Omental fat pad (tissue), 4 donors: ENCODE results near the gene EGLN1. TPM values are rescaled to one million over a fixed set of nuclear protein-coding genes. Genes with fewer than 3 reads are reported as not detected.

Experiments
- ATAC-seq: fragments of 150-250 bp; one replicate; pipeline ENCODE4 v1.9.1; 2016; ENCODE audit warnings: mild to moderate bottlenecking, moderate library complexity; ENCODE audit not compliant: low FRiP score
- DNase-seq: peaks from one replicate; pipeline ENCODE4 v3.0.0-alpha.2; 2019; ENCODE audit warnings: low spot score
- total RNA-seq, 4 donors: library from RNA; depleted of rRNA; stranded (reverse); fragments of >200 nt; gene quantifications; one replicate each; pipeline ENCODE4 v1.1.0, GENCODE V29; 2016
- TF ChIP-seq, protein P1 (sequence below), 3 donors: fragments of 450-650 bp; IDR thresholded peaks; one replicate each; pipeline ENCODE4 v1.5.1; 2016 to 2017; ENCODE audit warnings: antibody characterized with exemption in 3 of 3, mild to moderate bottlenecking in 3 of 3, moderate library complexity in 2 of 3

EGLN1 gene
- total RNA-seq, 4 donors from 2014 or later, result 24.6 to 48.2 (median 37.2) TPM

DNA sequence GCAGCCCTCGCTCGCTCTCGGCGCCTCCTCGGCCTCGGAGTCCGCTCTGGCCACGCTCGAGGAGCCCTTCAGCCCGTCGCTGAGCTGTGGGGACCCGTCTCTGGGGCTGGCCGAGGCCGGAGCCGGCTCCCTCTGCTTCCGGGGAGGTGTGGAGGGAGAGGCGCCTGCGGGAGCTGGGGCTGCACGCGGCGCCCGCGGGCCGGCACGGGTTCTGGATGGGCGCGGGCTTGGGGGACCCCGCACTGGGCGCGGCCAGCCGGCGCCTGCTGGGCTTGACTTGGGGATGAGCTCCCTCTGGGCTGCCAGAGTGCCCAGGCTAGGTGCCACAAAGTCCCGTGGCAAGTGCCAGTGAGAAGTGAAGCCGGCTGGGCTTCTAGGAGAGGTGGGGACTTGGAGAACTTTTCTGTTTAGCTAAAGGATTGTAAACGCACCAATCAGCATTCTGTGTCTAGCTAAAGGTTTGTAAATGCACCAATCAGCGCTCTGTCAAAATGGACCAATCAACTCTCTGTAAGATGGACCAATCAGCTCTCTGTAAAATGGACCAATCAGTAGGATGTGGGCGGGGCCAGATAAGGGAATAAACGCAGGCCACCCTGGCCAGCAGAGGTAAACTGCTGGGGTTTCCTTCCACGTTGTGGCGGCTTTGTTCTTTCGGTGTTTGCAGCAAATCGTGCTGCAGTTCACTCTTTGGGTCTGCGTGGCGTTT lies 104.6 kb downstream of the EGLN1 start:
- ATAC-seq (no peak), DNase-seq (no peak)
- TF ChIP-seq, protein P1, sequence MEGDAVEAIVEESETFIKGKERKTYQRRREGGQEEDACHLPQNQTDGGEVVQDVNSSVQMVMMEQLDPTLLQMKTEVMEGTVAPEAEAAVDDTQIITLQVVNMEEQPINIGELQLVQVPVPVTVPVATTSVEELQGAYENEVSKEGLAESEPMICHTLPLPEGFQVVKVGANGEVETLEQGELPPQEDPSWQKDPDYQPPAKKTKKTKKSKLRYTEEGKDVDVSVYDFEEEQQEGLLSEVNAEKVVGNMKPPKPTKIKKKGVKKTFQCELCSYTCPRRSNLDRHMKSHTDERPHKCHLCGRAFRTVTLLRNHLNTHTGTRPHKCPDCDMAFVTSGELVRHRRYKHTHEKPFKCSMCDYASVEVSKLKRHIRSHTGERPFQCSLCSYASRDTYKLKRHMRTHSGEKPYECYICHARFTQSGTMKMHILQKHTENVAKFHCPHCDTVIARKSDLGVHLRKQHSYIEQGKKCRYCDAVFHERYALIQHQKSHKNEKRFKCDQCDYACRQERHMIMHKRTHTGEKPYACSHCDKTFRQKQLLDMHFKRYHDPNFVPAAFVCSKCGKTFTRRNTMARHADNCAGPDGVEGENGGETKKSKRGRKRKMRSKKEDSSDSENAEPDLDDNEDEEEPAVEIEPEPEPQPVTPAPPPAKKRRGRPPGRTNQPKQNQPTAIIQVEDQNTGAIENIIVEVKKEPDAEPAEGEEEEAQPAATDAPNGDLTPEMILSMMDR (IDR thresholded peaks at IDR 0.05), result no peak

DNA sequence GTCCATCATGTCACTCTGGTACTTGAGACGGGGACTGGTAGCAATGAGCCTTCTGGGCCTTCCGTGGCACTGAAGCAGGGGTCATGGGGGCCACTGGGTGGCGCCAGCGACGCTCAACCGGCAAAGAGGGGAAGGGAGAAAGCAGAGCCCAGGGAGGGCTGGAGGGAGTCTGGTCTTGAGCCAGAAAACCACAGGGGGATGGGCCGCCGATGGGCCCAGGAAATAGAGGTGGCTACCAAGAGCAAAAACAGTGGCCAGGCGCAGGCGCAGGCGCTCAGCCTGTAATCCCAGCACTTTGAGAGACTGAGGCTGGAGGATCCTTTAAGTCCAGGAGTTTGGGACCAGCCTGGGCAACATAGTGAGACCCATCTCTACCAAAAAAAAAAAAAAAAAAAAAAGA lies 106.2 kb downstream of the EGLN1 start:
- TF ChIP-seq, protein P1 (IDR thresholded peaks at IDR 0.05), result no peak
- DNase-seq, result no peak
- ATAC-seq, result no peak

Other genes with a start within 250 kb of the EGLN1 start
- 10 to 100 TPM; 25.9 to 40.8 (median 34.2) TPM for gene GNPAT, start 181.1 kb downstream of the EGLN1 start, total RNA-seq
- 10 to 100 TPM; 12.1 to 21.0 (median 16.9) TPM for gene EXOC8, start 84.4 kb downstream of the EGLN1 start, total RNA-seq
- gene SPRTN, start 84.0 kb downstream of the EGLN1 start, total RNA-seq, result 10 to 100 TPM; 11.2 to 31.6 (median 20.9) TPM
- 10 to 100 TPM; 17.1 to 25.2 (median 20.1) TPM for gene TSNAX, start 106.4 kb upstream of the EGLN1 start, total RNA-seq
- gene DISC1, start 204.5 kb upstream of the EGLN1 start, total RNA-seq, result 10 to 100 TPM in 3 of 4 donors, 1 to 10 TPM in 1; 9.6 to 27.9 (median 13.0) TPM